Measurements from ENCODE around the gene KLHDC4.

DNA sequence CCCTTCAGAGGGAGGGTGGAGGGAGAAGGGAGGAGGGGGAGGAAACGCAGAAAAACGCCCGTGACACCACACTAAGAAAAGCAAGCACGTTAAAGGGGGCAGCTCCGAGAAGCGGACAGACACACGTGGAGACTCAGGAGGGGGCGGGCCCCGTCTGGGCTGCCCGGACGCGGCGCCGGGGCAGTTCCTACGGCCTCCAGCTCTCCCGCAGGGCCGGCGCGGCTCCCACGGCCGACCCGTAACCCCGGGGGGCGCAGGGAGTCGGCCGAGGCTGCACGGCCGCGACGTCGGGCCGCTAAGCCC, 362 bp downstream of the KLHDC4 start:
- TF ChIP-seq, protein P1, sequence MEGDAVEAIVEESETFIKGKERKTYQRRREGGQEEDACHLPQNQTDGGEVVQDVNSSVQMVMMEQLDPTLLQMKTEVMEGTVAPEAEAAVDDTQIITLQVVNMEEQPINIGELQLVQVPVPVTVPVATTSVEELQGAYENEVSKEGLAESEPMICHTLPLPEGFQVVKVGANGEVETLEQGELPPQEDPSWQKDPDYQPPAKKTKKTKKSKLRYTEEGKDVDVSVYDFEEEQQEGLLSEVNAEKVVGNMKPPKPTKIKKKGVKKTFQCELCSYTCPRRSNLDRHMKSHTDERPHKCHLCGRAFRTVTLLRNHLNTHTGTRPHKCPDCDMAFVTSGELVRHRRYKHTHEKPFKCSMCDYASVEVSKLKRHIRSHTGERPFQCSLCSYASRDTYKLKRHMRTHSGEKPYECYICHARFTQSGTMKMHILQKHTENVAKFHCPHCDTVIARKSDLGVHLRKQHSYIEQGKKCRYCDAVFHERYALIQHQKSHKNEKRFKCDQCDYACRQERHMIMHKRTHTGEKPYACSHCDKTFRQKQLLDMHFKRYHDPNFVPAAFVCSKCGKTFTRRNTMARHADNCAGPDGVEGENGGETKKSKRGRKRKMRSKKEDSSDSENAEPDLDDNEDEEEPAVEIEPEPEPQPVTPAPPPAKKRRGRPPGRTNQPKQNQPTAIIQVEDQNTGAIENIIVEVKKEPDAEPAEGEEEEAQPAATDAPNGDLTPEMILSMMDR (IDR thresholded peaks at IDR 0.05): no peak
- no peak for TF ChIP-seq EZH2 (IDR thresholded peaks at IDR 0.05; ENCODE audit: borderline replicate concordance, insufficient read depth, low read depth, low read length, poor library complexity, severe bottlenecking)

Data from B cell (primary cell).